Endodermal cell (in vitro differentiated cells): ENCODE results near the gene CCL11. TPM values are rescaled to one million over a fixed set of nuclear protein-coding genes. Genes with fewer than 3 reads are reported as not detected.

Experiments
- DNase-seq: peaks from one replicate; pipeline ENCODE4 v3.0.0-alpha.2; 2017
- H3K27ac ChIP-seq: 2 replicates; pipeline ENCODE4 v1.5.1; 2013; ENCODE audit warnings: mild to moderate bottlenecking, low read depth, low read length, moderate library complexity
- H3K27me3 ChIP-seq: 2 replicates; pipeline ENCODE4 v1.6.1; 2013; ENCODE audit warnings: mild to moderate bottlenecking, low read length, moderate library complexity; ENCODE audit not compliant: insufficient read depth, control insufficient read depth, poor library complexity, severe bottlenecking
- H3K36me3 ChIP-seq: 2 replicates; pipeline ENCODE4 v1.7.0; 2013; ENCODE audit warnings: mild to moderate bottlenecking, low read length, moderate library complexity; ENCODE audit not compliant: control insufficient read depth, insufficient read depth
- H3K4me1 ChIP-seq: one replicate; pipeline ENCODE4 v1.7.0; 2013; ENCODE audit warnings: low read length; ENCODE audit not compliant: control insufficient read depth, insufficient read depth
- H3K4me3 ChIP-seq: 2 replicates; pipeline ENCODE4 v1.5.1; 2013; ENCODE audit warnings: mild to moderate bottlenecking, low read length, moderate library complexity
- H3K9ac ChIP-seq: 2 replicates; pipeline ENCODE4 v1.6.1; 2013; ENCODE audit warnings: mild to moderate bottlenecking, low read length, moderate library complexity; ENCODE audit not compliant: poor library complexity, severe bottlenecking; ENCODE audit errors: extremely low read depth
- H3K9me3 ChIP-seq: 2 replicates; pipeline ENCODE4 v1.6.1; 2013; ENCODE audit warnings: mild to moderate bottlenecking, low read length, moderate library complexity; ENCODE audit not compliant: control insufficient read depth
- H3K27ac Mint-ChIP-seq: 2 replicates; pipeline ENCODE4 v1.8.0; 2020; ENCODE audit warnings: mixed read lengths
- H3K27me3 Mint-ChIP-seq: 2 replicates; pipeline ENCODE4 v1.8.0; 2021; ENCODE audit warnings: mild to moderate bottlenecking, mixed read lengths; ENCODE audit not compliant: insufficient read depth
- H3K36me3 Mint-ChIP-seq: 2 replicates; pipeline ENCODE4 v1.8.0; 2020; ENCODE audit warnings: low read depth, mixed read lengths
- H3K4me1 Mint-ChIP-seq: 2 replicates; pipeline ENCODE4 v1.8.0; 2020; ENCODE audit warnings: mixed read lengths
- H3K4me3 Mint-ChIP-seq: 2 replicates; pipeline ENCODE4 v1.8.0; 2020; ENCODE audit warnings: mild to moderate bottlenecking, moderate library complexity, mixed read lengths
- H3K9me3 Mint-ChIP-seq: 2 replicates; pipeline ENCODE4 v1.8.0; 2020; ENCODE audit warnings: mild to moderate bottlenecking, mixed read lengths
- WGBS, 2 experiments: methylation state at CpG; one replicate each; pipeline versions ENCODE4 v1.1.5 to v1.1.7; 2013; ENCODE audit warnings: missing lambda C conversion rate in 2 of 2, mixed read lengths in 1 of 2; ENCODE audit not compliant: insufficient coverage in 1 of 2, insufficient read length in 1 of 2; 5-methylcytosine and 5-hydroxymethylcytosine counted together
- total RNA-seq, 2 donors: library from RNA; stranded (reverse); fragmentation: NEBNext Ultra II Directional in 1 of 2; extraction: Animal tissue kit (Norgen Biotek cat#: 25700) in 1 of 2; gene quantifications; 2 replicates in 1 of 2; 3 replicates in 1 of 2; pipeline ENCODE4 v1.2.1, GENCODE V29; 2021
- TF ChIP-seq, protein P1 (sequence below): fragments of 200-600 bp; sonication (generic); conservative IDR thresholded peaks from 2 replicates; pipeline ENCODE4 v1.5.0; 2021; ENCODE audit warnings: antibody characterized with exemption, mild to moderate bottlenecking

CCL11 gene
- total RNA-seq, 2 donors from 2014 or later, result not detected

DNA sequence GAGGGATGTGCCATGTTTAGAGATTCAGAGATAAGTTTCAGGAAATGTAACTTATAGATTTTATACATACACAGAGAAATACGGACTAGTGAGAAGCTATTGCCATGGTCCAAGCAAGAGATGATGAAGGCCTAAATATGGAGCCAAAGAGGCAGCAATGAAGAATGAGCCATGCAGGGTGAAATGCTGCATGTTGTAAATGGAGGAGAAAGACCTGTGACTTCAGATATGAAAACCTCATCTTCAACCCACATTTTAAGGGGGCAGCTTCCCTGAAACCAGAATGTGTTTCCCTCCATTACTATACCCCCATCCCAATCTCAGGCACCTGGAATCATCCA is 27.6 kb upstream of the CCL11 start:
- Mint-ChIP-seq H3K4me1 (peaks cover 21% of the 10 kb centered on the region), H3K36me3 (peaks cover 10% of the 10 kb centered on the region), H3K9me3 (no peaks in the 10 kb centered on the region), H3K27ac (no peak overlapping the region), H3K4me3 (no peak overlapping the region), H3K27me3 (peaks cover 3% of the 10 kb centered on the region)
- no peak overlapping the region for H3K4me3 ChIP-seq
- no peak overlapping the region for H3K27ac ChIP-seq
- WGBS, 2 experiments, result 76 to 100% methylated on average over 1 of the region's 1 CpG
- TF ChIP-seq, protein P1, sequence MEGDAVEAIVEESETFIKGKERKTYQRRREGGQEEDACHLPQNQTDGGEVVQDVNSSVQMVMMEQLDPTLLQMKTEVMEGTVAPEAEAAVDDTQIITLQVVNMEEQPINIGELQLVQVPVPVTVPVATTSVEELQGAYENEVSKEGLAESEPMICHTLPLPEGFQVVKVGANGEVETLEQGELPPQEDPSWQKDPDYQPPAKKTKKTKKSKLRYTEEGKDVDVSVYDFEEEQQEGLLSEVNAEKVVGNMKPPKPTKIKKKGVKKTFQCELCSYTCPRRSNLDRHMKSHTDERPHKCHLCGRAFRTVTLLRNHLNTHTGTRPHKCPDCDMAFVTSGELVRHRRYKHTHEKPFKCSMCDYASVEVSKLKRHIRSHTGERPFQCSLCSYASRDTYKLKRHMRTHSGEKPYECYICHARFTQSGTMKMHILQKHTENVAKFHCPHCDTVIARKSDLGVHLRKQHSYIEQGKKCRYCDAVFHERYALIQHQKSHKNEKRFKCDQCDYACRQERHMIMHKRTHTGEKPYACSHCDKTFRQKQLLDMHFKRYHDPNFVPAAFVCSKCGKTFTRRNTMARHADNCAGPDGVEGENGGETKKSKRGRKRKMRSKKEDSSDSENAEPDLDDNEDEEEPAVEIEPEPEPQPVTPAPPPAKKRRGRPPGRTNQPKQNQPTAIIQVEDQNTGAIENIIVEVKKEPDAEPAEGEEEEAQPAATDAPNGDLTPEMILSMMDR, result no peak
- H3K9ac ChIP-seq, result no peak overlapping the region
- no peak for DNase-seq
- peaks cover 16% of the 10 kb centered on the region for H3K4me1 ChIP-seq
- no peaks in the 10 kb centered on the region for H3K27me3 ChIP-seq
- H3K36me3 ChIP-seq, result peaks cover 19% of the 10 kb centered on the region
- H3K9me3 ChIP-seq, result no peaks in the 10 kb centered on the region

DNA sequence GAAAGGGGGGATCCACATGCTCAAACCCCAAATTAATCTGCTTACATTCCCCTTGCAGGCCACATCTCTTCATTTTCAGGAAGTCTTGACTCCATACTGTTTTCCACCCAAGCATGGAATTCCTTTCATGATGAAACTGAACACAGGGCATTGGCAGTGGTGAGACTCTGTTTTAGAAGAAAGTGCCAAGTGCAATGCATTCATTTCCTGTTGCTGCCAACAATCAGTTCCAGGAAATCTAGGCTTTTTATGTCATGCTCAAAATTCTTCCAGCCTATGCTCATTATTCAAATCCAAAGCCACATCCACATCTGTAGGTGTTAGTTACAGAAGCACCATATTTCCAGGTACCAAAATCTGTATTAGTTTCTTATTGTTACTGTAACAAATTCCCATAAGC is 26.4 kb upstream of the CCL11 start:
- Histone ChIP-seq H3K9me3 (no peaks in the 10 kb centered on the region), H3K9ac (no peak overlapping the region), H3K27ac (no peak overlapping the region), H3K4me3 (no peak overlapping the region), H3K4me1 (peaks cover 8% of the 10 kb centered on the region), H3K36me3 (peaks cover 19% of the 10 kb centered on the region), H3K27me3 (no peaks in the 10 kb centered on the region)
- Mint-ChIP-seq H3K4me1 (peaks cover 15% of the 10 kb centered on the region), H3K27me3 (peaks cover 3% of the 10 kb centered on the region), H3K4me3 (no peak overlapping the region), H3K36me3 (peaks cover 10% of the 10 kb centered on the region), H3K27ac (no peak overlapping the region), H3K9me3 (no peaks in the 10 kb centered on the region)
- TF ChIP-seq, protein P1, result no peak
- DNase-seq, result no peak

DNA sequence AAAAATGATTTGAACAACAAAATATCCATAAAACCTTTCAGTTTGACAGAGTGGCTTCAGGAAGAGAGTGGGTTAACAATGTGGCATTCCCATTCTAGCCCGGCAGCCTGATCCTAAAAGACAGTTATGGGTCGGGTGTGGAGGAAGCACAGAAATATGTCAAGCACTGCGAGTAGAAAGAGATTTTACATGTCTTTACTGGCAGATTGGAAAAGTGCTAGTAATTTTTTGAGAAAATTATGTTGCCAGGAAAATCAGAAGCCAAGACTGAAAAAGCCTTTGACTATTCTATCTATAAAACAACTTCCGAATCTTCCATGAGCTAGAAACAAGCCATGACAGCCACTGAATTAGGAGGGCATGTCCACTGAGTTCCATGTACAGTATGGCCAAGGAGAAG is 24.7 kb upstream of the CCL11 start:
- Mint-ChIP-seq H3K4me1 (peaks cover 2% of the 10 kb centered on the region), H3K9me3 (no peaks in the 10 kb centered on the region)
- WGBS, 2 experiments, result 79 to 88% methylated on average over 3 to 4 of the region's 4 CpGs

More for the DNA sequence above, 24.7 kb upstream of the CCL11 start:
- Mint-ChIP-seq H3K36me3 (peaks cover 10% of the 10 kb centered on the region), H3K4me3 (no peak overlapping the region), H3K27ac (no peak overlapping the region), H3K27me3 (peaks cover 10% of the 10 kb centered on the region)
- no peak for DNase-seq
- Histone ChIP-seq H3K27me3 (no peaks in the 10 kb centered on the region), H3K36me3 (peaks cover 13% of the 10 kb centered on the region), H3K9ac (no peak overlapping the region), H3K4me1 (no peaks in the 10 kb centered on the region), H3K4me3 (no peak overlapping the region), H3K27ac (no peak overlapping the region), H3K9me3 (no peaks in the 10 kb centered on the region)
- TF ChIP-seq, protein P1, result no peak
